GM23248 (cell line): ENCODE results near the gene ZNF324B. TPM values are rescaled to one million over a fixed set of nuclear protein-coding genes. Genes with fewer than 3 reads are reported as not detected.
A peak's percentile ranks its signal among the peaks of the same experiment; 100 is the strongest.

Experiments
- DNase-seq: peaks from one replicate; pipeline ENCODE4 v3.0.0-alpha.2; 2015
- H2AFZ ChIP-seq: fragments of 200-600 bp; sonication (generic); 2 replicates; pipeline ENCODE4 v1.6.1; 2016; ENCODE audit warnings: antibody characterized with exemption
- H3F3A ChIP-seq: fragments of 200-600 bp; sonication (generic); 2 replicates; pipeline ENCODE4 v1.6.1; 2016; ENCODE audit warnings: mild to moderate bottlenecking, antibody characterized with exemption, mixed run types; ENCODE audit not compliant: insufficient read depth
- H3K27ac ChIP-seq: fragments of 200-600 bp; sonication (generic); 2 replicates; pipeline ENCODE4 v1.5.1; 2016; ENCODE audit warnings: mild to moderate bottlenecking
- H3K27me3 ChIP-seq: fragments of 200-600 bp; sonication (generic); replicated peaks from 2 replicates; pipeline ENCODE4 v1.6.1; 2016; ENCODE audit warnings: mild to moderate bottlenecking; ENCODE audit not compliant: insufficient read depth
- H3K36me3 ChIP-seq: fragments of 200-600 bp; sonication (generic); 2 replicates; pipeline ENCODE4 v1.6.1; 2016; ENCODE audit warnings: low read depth, mild to moderate bottlenecking
- H3K4me1 ChIP-seq: fragments of 200-600 bp; sonication (generic); 2 replicates; pipeline ENCODE4 v1.6.1; 2016; ENCODE audit warnings: mild to moderate bottlenecking; ENCODE audit not compliant: insufficient read depth
- H3K4me2 ChIP-seq: fragments of 200-600 bp; sonication (generic); one replicate; pipeline ENCODE4 v1.6.1; 2016; ENCODE audit warnings: mild to moderate bottlenecking; ENCODE audit not compliant: unreplicated experiment
- H3K4me3 ChIP-seq: fragments of 200-600 bp; sonication (generic); 2 replicates; pipeline ENCODE4 v1.5.1; 2016; ENCODE audit warnings: mild to moderate bottlenecking
- H3K79me2 ChIP-seq: fragments of 200-600 bp; sonication (generic); 2 replicates; pipeline ENCODE4 v1.6.1; 2016; ENCODE audit warnings: mild to moderate bottlenecking; ENCODE audit not compliant: insufficient read depth
- H3K9ac ChIP-seq: fragments of 200-600 bp; sonication (generic); 2 replicates; pipeline ENCODE4 v1.6.1; 2016; ENCODE audit warnings: mild to moderate bottlenecking
- H3K9me2 ChIP-seq: fragments of 200-600 bp; sonication (generic); 2 replicates; pipeline ENCODE4 v1.6.1; 2016; ENCODE audit warnings: mixed run types, mild to moderate bottlenecking, moderate library complexity; ENCODE audit not compliant: insufficient read depth
- H3K9me3 ChIP-seq: fragments of 200-600 bp; sonication (generic); one replicate; pipeline ENCODE4 v1.6.1; 2017; ENCODE audit warnings: low read depth
- H4K20me1 ChIP-seq: fragments of 200-600 bp; sonication (generic); 2 replicates; pipeline ENCODE4 v1.6.0; 2016; ENCODE audit not compliant: insufficient read depth
- EZH2 ChIP-seq: fragments of 200-600 bp; sonication (generic); IDR thresholded peaks from 2 replicates; pipeline ENCODE4 v1.6.1; 2018; ENCODE audit warnings: antibody characterized with exemption, mild to moderate bottlenecking; ENCODE audit not compliant: insufficient read depth, poor library complexity, severe bottlenecking
- EZH2phosphoT487 ChIP-seq: fragments of 200-600 bp; sonication (generic); IDR thresholded peaks from 2 replicates; pipeline ENCODE4 v1.6.1; 2018; ENCODE audit warnings: antibody characterized with exemption, moderate library complexity, mild to moderate bottlenecking, low read depth; ENCODE audit not compliant: insufficient read depth
- WGBS, 2 experiments: methylation state at CpG; one replicate each; pipeline ENCODE4 v1.1.6; 2015 to 2017; ENCODE audit warnings: low lambda C conversion rate in 2 of 2, low coverage in 1 of 2; ENCODE audit errors: missing lambda C conversion rate in 2 of 2; 5-methylcytosine and 5-hydroxymethylcytosine counted together
- in situ Hi-C: fragments of 300-500 bp; cut with MboI; formaldehyde crosslinking; loops from 2 replicates; pipeline ENCODE4 v1.15.0; 2020
- polyA plus RNA-seq: library from polyadenylated mRNA; unstranded; fragments of >200 nt; fragmentation: Nextera tagmentation; extraction: Ambion mirVana; gene quantifications from 2 replicates; pipeline ENCODE4 v1.2.1, GENCODE V29; 2016
- total RNA-seq: library from RNA; depleted of rRNA; stranded (reverse); fragments of >200 nt; shearing (Covaris generic); gene quantifications from 2 replicates; pipeline ENCODE4 v1.2.3, GENCODE V29; 2014

ZNF324B gene
- total and polyA plus RNA-seq, 2 experiments from 2014 or later: 3.0 to 10.5 TPM

DNA sequence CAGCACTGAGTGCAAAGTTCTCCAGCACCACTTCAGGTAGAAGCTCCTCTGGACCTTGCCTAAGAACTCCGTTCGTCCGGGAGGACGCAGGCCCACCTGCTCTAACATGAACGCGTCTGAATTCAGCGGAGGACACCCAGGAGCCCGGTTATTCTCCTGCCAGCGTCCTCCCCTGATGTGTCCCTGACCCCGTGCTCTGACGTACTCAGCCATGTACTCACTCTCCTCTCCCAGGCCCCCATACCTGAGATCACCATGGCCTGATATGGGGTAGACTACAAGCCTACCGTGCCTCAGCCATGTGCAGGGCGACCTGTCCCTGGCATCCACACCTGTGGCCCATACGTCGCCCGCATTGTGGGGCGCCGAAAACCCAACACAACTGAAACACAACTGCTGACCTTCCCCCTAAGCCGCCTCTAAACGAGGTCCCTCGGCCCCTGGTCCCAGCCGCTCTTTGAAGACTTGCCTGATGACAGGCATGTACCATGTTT lies 43.7 kb upstream of the ZNF324B start:
- Histone ChIP-seq H3K36me3 (no peaks in the 10 kb centered on the region), H3K9me3 (no peaks in the 10 kb centered on the region), H3K27me3 (no peaks in the 10 kb centered on the region), H3K4me1 (0 out of 2 replicates have a peak, but pooled peaks cover 11% of the 10 kb centered on the region), H2AFZ (peak overlapping the region; percentile 84), H3K79me2 (peaks cover 54% of the 10 kb centered on the region), H3K4me2 (peak overlapping the region; percentile 93), H3K9me2 (no peaks in the 10 kb centered on the region), H3K9ac (peak overlapping the region; percentile 92), H3F3A (0 out of 2 replicates have a peak, but pooled peaks cover 5% of the 10 kb centered on the region), H3K4me3 (peak overlapping the region; percentile 91), H4K20me1 (no peaks in the 10 kb centered on the region), H3K27ac (peak overlapping the region; percentile 59)
- peak; percentile 54 for DNase-seq
- 5 to 6% methylated on average over 22 of the region's 22 CpGs for WGBS, 2 experiments
- in situ Hi-C loops: no loop called here
- TF ChIP-seq EZH2phosphoT487 (no peak), EZH2 (no peak)

DNA sequence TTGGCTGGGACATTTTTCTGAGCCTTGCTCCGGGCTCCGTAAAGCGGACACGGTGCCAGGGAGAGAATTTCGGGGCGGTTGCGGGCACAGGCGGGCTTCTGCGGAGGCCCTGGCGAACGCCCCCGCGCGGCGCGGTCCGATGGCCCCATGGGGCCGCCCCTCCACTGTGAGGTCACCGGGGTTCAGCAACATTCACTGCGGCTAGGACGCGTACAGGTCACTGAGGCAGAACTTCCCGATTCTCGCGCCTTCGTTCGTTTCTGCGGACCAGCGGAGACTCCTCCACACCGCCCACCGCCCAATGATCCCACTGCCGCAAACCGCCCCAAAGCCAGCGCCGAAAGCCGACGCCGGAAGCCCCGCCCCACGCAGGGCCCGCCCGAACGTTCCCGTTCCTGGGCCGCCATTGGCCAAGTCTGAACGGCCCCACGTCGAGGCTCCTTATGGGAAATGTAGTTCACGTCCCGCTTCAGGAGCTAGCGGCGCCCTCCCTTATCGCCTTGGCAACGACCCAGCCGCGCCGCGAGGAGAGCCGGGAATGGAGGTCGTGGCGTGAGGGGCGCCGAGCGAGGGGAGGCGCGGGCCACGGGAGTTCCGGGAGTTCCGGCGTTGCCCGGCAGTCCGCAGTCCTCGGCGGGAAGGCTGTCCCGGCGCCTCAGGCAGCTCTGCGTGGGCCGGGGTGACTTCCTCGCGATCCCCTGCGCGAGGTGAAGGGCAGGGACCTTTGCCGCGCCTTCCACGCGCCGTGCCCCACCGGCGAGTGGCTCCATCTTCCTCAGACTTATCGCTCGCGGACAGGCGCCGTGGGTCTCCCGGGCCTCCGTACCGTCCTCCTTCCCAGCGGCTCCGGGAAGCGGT lies 43.0 kb upstream of the ZNF324B start, which contains the start of gene ZNF584:
TSS of gene ZNF584 (plus strand) at position 498 of the 858 bp plus-strand sequence. CDS start 499 bp downstream, outside the sequence.
- no peaks in the 10 kb centered on the region for H3K36me3 ChIP-seq
- 0 to 1% methylated on average over 72 to 95 of the region's 100 CpGs for WGBS, 2 experiments
- no peaks in the 10 kb centered on the region for H3K27me3 ChIP-seq
- H3K9me3 ChIP-seq: no peaks in the 10 kb centered on the region
- H3K27ac ChIP-seq: peak within 1 kb of the TSS; percentile 59
- peak; percentile 97 for DNase-seq
- TF ChIP-seq EZH2 (no peak), EZH2phosphoT487 (no peak)
- no peaks in the 10 kb centered on the region for H4K20me1 ChIP-seq
- peak within 1 kb of the TSS; percentile 84 for H2AFZ ChIP-seq
- H3K79me2 ChIP-seq: peaks cover 61% of the 10 kb centered on the region
- peak within 1 kb of the TSS; percentile 93 for H3K4me2 ChIP-seq
- 0 out of 2 replicates have a peak, but pooled peaks cover 11% of the 10 kb centered on the region for H3K4me1 ChIP-seq
- H3K9me2 ChIP-seq: no peaks in the 10 kb centered on the region
- in situ Hi-C loops: no loop called here
- H3F3A ChIP-seq: no peaks in the 10 kb centered on the region
- peak within 1 kb of the TSS; percentile 92 for H3K9ac ChIP-seq
- H3K4me3 ChIP-seq: peak within 1 kb of the TSS; percentile 91

DNA sequence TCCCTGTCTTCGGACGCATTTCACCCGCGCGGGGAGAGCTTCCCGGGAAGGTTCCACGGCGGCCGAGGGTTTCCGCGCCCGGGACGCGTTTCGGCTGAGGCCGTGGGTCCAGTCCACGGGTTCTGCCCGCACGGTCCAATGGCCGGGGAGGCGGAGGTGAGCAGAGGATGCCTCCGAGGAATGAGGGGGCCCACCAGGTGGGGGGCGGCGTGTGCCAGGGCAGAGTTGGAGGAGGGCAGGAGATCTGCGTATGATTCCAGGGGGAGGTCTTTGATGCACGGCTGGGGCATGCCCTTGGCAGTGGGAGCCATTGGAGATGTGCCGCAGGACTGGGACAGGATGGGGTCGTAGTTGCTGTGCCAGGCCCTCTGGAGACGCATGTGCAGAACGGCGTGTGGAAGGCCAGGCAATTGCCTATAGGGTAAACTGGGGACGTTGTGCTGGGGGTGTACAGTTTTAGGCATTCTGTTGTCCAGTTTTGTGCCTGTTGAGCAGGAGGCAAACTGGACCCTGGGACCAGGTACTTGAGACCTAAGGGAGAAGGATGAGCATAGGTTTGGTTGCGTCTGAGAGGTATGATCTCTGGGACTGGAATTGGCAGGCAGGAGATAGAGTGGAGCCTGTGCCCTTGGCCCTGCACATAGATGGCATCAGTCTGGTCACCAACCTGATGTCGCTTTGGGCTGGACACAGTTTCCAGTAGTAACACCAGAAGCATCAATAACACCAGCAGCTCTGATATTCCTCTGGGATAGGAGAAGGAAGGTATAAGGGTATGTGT lies 42.2 kb upstream of the ZNF324B start:
- Histone ChIP-seq H3K79me2 (peaks cover 69% of the 10 kb centered on the region), H2AFZ (peak overlapping the region; percentile 84), H4K20me1 (no peaks in the 10 kb centered on the region), H3F3A (no peaks in the 10 kb centered on the region), H3K9me2 (no peaks in the 10 kb centered on the region), H3K27me3 (no peaks in the 10 kb centered on the region), H3K4me2 (peak overlapping the region; percentile 93), H3K9me3 (no peaks in the 10 kb centered on the region), H3K36me3 (no peaks in the 10 kb centered on the region), H3K4me3 (peak overlapping the region; percentile 91), H3K27ac (peak overlapping the region; percentile 59), H3K9ac (peak overlapping the region; percentile 92), H3K4me1 (0 out of 2 replicates have a peak, but pooled peaks cover 11% of the 10 kb centered on the region)
- in situ Hi-C loops: no loop called here
- DNase-seq: peak; percentile 67
- TF ChIP-seq EZH2: no peak
- TF ChIP-seq EZH2phosphoT487: no peak
- 2 to 3% methylated on average over 34 of the region's 34 CpGs for WGBS, 2 experiments

DNA sequence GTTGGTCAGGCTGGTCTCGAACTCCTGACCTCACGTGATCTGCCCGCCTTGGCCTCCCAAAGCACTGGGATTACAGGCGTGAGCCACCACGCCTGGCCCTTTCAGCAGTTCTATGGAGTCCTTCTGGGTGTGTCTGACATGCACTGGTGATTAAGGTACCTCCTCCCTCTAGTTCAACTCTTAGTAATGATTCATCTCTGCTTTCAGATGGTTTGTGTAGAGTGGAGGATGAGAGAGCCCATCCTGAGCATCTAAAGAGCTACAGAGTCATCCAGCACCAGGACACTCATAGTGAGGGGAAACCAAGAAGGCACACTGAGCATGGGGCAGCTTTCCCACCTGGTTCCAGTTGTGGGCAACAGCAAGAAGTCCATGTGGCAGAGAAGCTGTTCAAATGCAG lies 34.8 kb upstream of the ZNF324B start:
- TF ChIP-seq EZH2 (no peak), EZH2phosphoT487 (no peak)
- no peak overlapping the region for H2AFZ ChIP-seq
- H3K36me3 ChIP-seq: peaks cover 37% of the 10 kb centered on the region

More for the DNA sequence above, 34.8 kb upstream of the ZNF324B start:
- Histone ChIP-seq H3K27me3 (no peaks in the 10 kb centered on the region), H3F3A (no peaks in the 10 kb centered on the region), H3K9me3 (no peaks in the 10 kb centered on the region), H3K4me2 (no peak overlapping the region), H3K9me2 (no peaks in the 10 kb centered on the region), H4K20me1 (no peaks in the 10 kb centered on the region), H3K4me1 (no peaks in the 10 kb centered on the region), H3K9ac (no peak overlapping the region), H3K79me2 (peaks cover 52% of the 10 kb centered on the region), H3K27ac (no peak overlapping the region), H3K4me3 (no peak overlapping the region)
- 98 to 100% methylated on average over 5 of the region's 5 CpGs for WGBS, 2 experiments
- no peak for DNase-seq
- in situ Hi-C loops: no loop called here
